ENCODE results near the gene DNAI7.

DNAI7 gene

DNA sequence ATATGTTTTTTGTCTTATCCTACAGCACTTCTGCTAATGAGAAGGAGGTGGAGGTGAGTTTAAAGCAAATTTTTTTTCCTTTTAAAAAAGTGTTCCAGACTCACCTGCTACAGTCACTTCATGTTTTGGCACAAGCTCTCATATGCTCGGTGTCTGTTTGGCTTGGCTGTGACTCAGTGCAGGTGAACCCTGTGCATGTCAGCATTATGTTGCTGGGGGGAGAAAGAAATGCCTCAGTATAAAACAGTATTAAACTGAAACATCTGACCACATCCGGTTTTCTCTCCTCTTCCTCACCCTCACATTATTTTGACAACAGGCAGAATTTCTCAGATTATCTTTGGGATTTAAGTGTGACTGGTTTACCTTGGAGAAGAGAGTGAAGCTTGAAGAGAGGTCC, 105.2 kb downstream of the DNAI7 start:
- no peak for DNase-seq

DNA sequence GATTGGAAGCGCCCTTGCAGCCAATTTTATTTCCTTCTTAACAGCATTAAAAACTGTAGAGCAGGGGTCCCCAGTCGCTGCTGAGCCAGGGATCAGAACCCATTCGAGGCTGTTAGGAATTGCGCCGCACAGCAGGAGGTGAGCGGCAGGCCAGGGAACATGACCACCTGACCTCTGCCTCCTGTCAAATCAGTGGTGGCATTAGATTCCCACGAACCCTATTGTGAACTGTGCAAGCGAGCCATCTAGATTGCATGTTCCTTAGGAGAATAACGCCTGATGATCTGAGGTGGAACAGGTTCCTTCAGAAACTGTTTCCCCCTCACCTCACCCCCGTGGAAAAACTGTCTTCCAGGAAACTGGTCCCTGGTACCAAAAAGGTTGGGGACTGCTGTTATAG, 107.4 kb downstream of the DNAI7 start:
- no peak for DNase-seq

DNA sequence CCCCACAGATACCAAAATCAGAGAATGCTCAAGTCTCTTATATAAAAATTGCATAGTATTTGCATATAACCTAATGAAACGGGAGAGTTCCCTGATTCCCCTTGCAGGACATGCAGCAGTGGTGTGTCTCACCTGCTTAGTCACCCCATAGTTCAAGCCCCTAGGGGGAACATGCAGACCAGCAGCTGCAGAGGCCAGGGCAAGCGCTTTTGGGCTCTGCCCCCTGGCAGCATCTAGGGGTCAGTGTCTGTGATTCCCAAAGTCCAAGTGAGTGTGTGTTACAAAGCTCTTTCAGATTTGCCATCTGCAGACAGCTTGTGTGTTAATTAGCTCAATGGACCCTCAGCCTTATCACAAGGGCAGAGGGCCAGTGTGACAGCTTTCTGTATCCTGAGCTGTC, 110.1 kb downstream of the DNAI7 start:
- no peak for DNase-seq

DNA sequence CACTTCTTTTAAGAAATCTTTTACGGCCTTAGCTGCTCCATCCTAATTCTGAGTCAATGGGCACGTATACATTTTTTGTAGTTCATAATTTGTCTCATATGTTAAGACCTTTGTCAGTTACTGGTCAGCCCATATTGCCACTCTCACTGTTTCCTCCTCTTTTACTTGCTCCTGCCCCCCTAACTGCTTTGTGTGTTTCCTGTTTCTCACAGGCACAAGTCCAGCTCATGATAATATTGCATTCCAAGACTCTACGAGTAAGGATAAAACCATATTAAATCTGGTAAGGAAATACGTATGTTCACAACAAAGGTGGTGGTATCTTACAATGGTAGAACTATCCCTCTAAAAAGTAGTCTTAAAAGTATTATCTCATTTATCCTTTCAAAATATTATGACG, 111.7 kb downstream of the DNAI7 start:
- DNase-seq = no peak

DNA sequence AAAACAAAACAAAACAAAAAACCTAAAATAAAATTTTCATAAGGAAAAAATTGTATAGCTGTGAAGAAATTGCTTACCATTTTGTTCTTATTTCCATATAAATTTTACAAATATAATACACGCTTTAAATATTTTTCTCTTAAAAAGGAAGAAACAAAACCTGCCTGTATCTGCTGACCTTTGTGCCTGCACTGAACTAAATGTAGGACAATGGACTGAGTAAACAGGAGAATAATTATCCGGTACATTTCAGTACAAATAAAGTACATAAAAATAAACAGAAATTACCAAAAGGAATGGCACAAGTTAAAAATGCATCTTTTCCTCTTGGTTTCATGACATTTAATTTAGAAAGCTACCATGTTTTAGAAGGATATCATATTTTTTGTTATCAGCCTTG, 112.3 kb downstream of the DNAI7 start:
- DNase-seq = no peak

DNA sequence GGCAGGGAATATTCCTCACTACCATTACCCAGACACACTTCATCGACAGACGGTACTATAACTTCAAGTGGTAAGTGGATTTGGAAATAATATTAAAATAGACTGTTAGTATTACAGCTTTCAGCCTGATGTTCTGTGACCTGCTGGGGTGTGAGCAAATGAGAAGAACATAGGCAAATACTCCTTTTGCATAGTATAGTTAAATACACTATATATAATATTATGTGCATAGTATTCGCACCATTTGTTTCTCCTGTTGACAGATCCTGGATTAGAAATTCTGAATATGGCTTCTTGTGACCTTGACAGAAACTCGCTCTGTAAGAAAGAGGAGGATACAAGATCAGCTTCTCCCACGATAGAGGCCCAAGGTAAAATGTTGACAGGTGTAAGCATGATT, 115.6 kb downstream of the DNAI7 start:
- DNase-seq = no peak

DNA sequence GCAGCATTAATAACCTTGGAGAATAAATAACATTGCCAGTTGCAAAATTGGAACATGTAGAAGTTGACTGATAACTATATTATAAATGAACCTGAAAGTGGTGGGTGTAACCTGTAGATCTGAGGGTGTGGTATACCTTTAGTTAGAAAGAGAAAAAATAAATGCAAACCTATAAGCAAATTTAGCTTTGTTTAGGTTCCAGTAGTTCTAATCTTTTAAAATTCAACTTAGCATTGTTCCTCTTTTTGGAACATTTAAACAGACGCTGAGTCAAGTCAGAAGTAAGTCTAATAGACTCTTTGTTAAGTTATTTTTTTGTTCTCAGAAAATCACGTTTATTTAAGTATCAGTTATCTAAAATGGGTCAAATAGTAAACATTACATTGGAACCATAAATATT, 120.0 kb downstream of the DNAI7 start:
- no peak for DNase-seq

DNA sequence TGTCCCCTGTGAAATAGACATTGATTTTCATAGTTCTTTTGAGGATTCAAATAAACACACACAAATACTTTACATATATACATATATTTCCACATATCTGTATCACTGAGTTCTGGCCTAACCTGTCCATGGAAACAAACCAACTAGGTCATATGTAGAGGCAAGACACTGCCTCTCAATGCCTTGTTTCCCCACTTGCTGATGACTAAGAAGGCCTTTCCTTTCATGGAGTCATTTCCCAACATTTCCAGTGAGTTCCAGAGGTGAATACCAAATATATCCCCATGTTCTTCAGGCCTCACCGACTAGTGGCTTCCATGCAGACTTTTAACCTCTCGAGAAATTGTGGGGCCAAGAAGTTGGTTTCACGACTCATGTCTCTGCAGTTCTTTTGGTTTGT, 120.8 kb downstream of the DNAI7 start:
- DNase-seq = no peak

DNA sequence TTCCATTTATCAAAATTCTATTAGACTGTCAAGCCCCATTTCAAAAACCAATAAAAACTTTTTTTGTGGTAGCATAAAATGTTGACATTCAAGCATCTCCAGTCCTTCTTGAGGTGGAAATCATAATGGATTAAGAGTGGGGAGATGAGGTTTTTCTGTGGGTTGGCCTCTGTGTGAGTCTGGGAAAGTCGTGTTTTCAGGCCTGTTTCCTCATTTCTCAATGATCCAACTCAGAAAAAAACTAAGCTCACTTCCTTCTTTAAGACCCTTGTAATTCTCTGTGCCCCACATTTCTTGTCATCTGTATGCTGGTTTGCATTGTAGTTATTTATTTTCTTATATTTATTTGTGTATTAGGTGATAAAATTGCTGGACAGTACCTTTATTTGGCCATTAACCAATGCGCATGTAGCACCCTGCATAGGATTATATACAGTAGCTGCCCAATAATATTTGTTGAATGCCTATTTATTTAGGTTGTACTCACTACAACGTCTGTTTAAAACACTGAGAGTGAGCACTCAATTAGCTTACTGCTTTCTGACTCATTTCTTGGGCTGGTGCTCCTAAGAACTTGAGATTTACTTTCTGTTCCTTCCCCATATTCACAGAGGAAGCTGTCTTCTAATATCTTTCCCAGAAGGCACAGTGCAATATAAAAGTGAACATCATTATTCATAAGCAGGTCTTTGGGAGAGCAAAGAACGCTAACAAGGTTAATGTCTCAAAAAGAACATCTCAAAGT, 121.9 kb downstream of the DNAI7 start:
- DNase-seq = no peak

DNA sequence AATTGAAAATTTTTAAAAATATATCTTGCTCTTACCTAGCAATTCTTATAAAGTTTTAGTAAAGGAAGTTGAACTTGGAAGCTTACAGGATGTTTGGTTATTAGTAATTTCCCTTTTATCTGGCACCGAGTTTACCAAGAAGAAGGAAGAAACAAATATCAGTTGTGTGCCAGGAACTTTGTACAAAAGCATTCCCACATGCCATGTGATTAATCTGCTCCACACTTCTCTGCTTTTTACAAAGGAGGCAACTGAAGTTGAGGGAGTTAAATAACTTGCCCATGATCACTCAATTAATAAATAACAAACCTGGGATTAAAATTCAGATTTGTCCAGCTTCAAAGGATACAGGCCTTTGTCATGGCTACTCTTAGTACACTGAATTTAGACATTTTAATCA, 123.6 kb downstream of the DNAI7 start:
- DNase-seq = no peak

DNA sequence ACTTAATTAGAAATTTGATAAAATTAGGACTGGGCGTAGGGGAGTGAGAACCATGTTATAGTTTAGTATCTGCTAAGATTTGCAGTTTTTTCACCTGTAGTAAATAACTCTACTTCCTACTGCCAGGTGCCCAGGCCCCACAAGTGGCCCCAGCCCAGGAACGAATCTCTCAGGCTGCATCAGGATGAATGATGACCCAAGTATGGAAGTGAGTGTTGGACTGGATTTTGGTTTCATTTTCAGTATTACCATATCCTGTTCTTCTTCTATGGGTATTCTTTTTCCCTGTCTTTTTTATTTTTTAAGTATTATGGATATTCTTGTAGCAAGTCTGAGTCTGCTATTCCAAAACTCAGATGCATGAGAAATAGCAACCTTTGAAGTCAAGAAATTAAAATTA, 125.7 kb downstream of the DNAI7 start:
- no peak for DNase-seq

DNA sequence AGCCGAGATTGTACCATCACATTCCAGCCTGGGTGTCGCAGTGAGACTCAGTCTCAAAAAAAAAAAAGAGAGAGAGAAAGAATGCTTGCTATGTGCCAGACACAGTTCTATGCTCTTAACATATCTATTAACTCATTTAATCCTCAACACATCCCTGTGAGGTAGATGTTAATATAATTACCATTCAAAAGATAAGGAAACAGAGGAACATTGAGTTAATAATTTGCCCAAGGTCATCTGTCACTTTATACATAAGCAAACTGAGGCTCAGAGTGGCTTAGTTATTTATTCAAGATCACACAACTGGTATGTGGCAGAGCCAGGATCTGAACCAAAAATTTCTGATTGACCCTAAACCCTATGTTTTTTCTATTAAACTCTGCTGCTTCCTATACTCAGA, 129.9 kb downstream of the DNAI7 start:
- no peak for DNase-seq

DNA sequence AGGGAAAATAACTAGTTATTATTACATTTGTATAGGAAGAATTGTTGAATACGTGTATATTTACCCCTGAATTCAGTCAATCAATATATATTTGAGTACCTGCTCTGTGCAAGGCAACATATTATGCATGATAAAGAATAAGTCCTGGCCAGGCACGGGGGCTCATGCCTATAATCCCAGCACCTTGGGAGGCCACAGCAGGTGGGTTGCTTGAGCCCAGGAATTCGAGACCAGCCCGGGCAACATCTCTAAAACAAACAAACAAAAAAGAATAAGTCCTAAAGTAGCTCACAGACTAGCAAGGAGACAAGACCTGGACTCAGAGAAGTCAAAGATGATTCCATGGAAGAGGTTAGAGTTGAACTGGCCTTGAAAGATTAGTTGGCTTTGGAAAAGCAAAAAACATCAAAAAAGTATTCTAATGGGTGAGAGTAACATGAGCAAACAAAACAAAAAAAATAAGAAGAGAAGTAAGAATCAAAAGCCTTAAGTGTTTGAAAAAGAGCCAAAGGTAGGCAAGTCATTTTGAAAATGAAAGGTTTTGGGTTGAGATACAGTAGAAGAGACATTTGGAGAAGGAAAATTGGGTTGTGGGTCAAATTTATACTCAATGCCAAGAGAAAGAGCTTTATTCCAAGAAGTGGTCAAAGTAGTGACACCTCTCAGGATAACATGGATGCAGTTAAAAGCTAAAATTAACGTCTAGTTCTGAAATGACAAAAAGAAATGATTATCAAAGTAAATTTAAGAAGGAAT, 130.9 kb downstream of the DNAI7 start:
- DNase-seq = no peak

DNA sequence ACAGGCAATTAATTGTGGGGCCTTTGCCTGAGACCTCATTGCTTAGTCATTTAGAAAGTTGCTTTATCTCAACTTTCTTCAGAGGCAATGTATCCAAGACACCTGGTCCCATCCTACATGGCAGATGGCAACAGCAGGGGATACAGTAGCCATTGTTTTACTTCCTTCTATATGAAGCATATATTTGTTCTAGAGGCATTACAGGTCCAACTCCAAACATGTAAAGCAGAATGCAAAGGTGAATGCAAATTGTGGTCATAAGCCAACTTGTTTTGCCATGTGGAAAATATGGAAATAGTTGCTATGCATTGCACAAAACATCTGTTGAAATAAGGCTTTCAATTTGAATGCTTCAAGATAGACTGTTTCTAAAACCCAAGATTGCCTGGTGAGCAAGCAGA, 136.3 kb downstream of the DNAI7 start:
- DNase-seq = peak; percentile 13
